GM18909 (cell line): ENCODE measurements around the gene DLEU7.

Experiments used
- ATAC-seq: cut with Tn5 transposase; IDR thresholded peaks from one replicate; pipeline ENCODE4 v1.9.1; 2021; ENCODE audit warnings: mild to moderate bottlenecking; ENCODE audit not compliant: unreplicated experiment, poor library complexity

Gene DLEU7

DNA sequence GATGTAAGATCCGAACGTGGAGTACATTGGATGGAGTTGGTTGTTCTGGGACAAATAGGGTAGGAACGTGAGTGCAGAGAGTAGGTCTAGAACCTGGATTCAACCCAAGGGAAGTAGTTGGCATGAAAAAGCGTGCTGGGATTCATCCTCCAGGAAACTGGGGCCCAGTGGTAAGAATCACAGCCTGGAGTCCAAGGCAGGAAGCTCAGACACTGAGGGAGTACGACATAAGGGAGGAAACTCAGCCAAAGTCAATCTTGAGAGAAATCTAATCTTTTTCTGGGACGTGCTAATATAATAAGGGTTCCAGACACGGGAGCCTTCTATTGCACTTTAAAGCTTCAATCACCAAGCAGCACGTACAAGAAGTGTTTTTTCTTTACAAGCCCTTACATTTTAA, 46.4 kb downstream of the DLEU7 start:
- ATAC-seq, result no peak

DNA sequence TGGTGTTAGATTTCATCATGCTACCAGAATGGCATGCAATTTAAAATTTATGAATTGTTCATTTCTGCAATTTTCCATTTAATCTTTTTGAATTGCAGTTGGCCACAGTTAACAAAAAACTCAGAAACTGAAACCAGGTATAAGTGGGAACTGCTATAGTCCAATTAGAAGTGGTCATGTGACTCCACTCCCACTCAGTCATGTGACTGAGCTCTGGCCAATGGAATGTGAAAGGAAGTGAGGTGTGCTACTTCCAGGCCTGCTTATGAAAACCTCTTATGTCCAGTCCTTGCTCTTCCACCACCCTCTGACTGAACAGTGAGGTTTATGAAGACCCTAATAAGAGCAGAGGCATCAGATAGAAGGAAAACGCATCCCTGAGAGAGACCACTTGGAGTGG, 47.0 kb downstream of the DLEU7 start:
- ATAC-seq, result no peak

DNA sequence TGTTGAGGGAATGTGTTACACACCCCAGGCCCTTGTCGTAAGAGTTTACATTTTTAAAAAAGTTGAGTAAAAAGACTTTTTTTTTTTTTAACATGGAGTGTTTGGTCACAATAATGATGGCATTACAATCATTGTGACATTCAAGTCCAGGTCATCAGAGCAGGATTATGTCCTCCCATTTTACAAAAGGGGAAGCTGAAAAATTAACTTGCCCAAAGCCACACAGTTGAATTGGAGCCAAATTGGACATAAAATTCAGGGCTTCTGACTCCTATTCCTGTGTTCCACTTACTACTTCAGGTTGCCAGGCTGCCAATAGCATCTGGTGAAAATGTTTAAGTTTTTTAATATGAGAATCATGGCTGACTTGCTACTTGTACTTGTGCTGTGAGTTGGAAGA, 49.3 kb downstream of the DLEU7 start:
- no peak for ATAC-seq

DNA sequence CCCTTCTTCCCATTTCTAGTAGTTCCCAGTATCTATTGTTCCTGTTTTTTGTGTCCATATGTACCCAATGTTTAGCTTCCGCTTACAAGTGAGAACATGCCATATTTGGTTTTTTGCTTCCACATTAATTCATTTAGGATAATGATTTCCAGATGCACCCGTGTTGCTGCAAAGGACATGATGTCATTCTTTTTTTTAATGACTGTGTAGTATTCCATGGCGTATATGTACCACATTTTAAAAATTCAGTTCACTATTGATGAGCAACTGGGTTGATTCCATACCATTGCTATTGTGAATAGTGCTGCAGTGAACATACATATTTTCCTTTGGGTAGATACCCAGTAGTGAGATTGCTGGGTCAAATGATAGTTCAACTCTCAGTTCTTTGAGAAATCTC, 50.5 kb downstream of the DLEU7 start:
- ATAC-seq, result no peak

DNA sequence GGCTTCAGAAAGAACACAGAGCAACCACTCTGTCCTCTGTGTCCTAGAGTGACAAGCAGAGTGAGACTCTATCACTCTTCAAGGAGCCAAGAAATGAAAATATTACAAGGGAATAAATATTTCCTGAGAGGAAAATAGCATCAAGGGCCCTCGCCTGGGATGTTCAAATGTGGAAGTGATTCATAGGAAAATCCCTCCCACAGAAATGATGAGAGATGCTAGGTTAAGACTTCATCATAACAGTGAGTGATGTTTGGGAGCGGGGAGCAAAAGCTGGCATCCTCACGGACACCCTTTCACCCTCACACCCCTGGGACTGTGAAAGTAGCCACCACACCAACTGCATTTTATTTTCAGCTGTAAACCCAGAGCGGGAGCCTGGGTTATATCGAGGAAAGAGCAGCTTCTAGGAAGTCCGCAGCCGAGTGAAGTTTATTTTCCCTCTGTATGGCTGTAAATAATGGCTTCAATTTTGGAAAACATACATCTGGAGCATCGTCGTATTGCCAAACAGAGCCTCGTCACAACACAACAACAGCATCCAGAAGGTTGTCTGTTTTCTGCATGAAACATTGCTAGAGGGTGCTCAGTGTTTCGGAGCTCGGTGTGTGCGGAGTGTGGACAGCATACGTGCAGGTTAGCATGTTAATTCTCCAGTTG, 54.8 kb downstream of the DLEU7 start:
- ATAC-seq, result no peak

DNA sequence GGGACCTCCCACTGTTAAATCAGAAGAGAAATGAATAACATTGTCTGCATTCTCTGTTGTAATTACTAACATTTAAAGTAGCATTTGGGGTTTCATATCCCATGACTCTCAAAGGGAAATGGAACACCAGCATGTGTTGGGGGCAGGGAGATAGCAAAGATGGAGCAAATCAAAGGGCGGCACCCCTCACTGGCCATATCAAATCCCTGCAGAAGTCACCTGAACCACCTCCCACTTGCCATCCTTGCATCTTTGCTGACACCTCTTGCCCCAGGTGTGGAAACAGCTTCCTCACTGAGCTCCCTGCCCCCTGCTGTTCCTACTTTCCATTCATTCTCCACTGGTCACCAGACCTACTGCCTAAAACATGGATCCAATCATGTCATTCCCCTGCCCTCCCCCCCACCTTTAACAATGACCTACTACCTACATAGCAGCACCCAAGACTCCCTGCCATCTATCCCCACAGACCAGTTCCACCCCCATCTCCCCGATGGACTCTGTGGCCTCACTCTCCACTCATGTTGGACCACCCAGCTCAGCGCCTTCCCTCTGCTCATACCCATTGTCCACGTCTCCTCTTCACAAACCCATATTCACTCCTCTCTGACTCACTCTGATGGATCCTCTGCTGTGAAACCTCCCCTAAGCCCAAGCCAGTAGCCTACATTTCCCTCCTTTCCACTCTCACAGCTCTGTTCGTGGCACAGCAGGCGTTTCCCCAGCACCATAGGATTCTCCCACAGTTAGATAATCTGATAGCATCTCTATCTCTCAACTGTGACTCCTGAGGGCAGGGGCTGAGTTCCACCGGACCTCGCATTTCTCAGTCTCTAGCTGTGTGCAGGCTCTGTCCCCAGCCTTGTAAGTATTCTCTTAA, 55.9 kb downstream of the DLEU7 start:
- no peak for ATAC-seq

DNA sequence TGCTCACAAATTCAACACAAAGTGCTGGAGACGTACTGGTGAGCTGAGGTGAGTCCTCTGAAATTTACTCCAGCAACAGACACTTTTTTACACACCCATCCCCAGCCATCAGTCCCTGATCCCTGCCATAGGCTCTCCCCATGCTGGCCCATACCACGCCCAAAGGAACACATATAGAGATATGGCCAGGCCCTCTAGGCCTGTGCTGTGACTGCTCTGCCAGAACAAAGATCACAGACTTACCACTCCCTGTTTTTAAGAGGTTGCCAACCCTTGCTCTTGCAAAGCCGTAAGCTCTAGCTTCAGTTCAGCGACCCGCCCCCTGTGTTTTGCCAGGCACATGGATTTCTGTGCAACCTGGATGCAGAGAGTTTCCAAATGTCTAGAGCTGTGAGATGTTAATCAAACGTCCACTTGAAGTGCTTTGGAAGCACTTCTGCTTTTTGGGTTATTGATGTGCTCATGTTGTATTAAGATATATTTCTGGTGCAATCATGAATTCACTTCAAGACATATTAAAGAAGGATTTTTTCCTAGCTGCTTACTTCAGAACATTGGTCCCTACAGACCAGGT, 59.7 kb downstream of the DLEU7 start:
- ATAC-seq, result no peak

DNA sequence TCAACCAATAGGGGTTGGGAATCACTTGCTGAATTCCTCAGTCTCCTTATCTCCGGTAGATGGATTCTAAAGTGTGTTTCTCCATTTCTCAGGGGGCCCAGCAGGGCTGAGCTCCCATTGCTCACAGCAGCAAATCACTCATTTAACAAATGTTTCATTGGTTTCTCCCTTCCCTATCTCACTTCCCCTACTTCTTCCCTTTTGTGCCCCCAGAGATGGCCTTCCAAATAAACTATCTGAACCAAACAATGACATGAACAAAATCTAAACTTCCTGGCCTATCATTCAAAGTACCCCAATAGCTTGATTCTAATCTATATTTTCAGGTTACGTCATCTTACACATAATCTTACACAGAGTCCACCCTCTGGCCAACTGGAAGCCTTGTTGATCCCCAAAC, 60.4 kb downstream of the DLEU7 start:
- ATAC-seq, result no peak

DNA sequence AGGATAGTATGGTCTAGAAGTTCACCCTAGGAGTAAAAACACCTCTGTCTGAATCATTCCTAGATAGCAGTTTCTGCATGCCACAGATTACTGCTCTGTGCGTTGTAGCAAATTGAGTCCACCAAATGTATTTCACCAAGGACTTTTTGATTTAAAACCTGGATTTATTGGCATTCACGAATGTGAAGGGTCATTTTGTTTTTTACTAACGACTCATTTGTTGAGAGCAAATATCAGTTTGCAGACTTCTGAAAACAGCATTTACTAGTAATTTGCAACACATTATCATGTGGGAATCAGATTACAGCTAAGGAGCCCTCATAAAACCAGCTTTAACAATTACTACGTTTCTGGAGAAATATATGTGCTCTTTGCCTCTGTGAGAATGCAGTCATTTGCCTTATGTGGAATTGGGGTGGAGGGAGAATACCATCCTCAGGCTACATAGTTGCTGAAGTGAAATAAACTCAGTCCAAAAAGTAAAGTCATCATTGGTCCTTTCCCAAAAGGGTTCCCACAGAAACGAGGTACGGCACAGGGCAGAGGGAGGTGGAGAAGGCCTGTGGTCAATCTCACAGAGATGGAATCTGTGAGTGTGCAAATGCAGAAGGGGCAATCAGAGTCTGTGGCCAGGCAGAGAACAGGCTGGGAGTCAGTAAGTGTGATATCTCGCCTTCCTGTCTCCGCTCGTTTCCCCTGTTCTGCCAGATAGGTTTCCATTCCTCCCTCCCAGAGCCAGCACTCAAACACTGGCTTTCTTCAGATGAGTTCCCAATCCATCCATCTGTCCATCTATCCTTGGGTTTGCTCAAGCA, 63.1 kb downstream of the DLEU7 start:
- no peak for ATAC-seq

DNA sequence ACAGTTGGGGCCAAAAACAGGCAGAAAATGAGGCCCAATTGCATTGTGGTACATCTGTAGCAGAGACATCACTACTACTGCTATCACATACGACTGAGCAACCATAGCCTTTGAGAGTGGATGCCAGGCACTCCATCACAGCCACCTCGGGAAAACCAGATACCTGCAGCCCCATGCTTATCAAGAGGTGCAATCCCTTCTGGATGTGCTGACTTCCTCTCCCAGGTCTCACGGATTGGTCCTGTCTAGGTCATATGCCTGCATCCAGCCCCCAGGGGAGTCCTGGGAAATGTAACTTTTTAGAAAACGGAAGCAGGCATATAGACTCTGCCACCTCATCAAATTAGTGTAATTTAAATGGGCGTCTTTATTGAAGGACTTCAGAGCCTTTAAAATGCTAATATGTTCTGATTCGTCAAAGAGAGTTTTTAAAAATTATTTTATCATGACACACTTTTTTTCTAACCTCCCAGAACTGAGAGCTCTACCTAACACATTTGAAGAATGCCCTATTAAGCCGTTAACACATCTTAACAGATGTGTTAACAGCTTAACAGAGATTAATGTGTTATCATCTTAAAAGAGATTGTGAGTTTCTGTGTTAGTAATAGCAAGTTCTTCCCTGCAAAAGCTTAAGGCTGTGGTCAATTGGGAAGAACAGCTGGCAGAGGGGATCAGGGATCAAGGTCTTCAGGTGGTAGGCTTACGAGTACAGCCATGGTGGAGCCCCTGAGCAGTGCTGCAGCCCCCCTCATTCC, 63.9 kb downstream of the DLEU7 start:
- no peak for ATAC-seq
